ENCODE data around the gene PRCP.

DNA sequence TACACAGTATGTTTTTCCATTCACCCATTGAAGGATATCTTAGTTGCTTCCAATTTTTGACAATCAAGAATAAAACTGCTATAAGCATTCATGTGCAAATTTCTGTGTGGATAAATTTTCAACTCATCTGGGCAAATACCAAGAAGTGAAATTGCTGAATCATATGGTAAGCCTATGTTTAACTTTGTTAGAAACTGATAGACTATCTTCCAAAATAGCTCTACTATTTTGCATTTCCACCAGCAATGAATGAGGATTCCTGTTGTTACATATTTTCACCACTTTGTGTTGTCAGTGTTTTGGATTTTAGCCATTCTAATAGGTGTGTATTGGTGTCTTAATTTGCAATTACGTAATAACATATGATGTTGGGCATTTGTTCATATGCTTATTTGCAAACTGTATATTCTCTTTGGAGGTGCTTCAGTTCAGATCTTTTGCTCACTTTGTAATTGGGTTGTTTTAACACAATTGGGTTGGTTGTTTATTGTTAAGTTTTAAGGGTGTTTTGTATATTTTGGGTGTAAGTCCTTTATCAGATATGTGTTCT, 117.3 kb downstream of the PRCP start:
- TF ChIP-seq CTCF (IDR thresholded peaks at IDR 0.05) (no peak), POLR2AphosphoS5 (IDR thresholded peaks at IDR 0.05) (no peak), POLR2A (IDR thresholded peaks at IDR 0.05) (no peak)

All from breast epithelium (tissue), 3 donors.